GM06990 (cell line): ENCODE measurements around the gene CLIC5.

ENCODE experiments used
- DNase-seq: peaks from one replicate; pipeline ENCODE4 v3.0.0-alpha.2; 2011; ENCODE audit not compliant: insufficient read length; ENCODE audit errors: extremely low read depth
- H3K27me3 ChIP-seq: replicated peaks from 2 replicates; pipeline ENCODE4 v1.6.0; 2011; ENCODE audit warnings: low read length; ENCODE audit not compliant: control insufficient read depth, insufficient read depth
- H3K36me3 ChIP-seq: 2 replicates; pipeline ENCODE4 v1.5.1; 2011; ENCODE audit warnings: low read length; ENCODE audit not compliant: control insufficient read depth, insufficient read depth
- H3K4me3 ChIP-seq: replicated peaks from 2 replicates; pipeline ENCODE4 v1.5.1; 2011; ENCODE audit warnings: low read depth, mild to moderate bottlenecking, control low read depth, low read length
- CTCF ChIP-seq: IDR thresholded peaks from 2 replicates; pipeline ENCODE4 v1.5.1; 2011; ENCODE audit warnings: low read length, control low read depth, mild to moderate bottlenecking, inconsistent platforms; ENCODE audit not compliant: insufficient read depth, poor library complexity, severe bottlenecking

Gene CLIC5

DNA sequence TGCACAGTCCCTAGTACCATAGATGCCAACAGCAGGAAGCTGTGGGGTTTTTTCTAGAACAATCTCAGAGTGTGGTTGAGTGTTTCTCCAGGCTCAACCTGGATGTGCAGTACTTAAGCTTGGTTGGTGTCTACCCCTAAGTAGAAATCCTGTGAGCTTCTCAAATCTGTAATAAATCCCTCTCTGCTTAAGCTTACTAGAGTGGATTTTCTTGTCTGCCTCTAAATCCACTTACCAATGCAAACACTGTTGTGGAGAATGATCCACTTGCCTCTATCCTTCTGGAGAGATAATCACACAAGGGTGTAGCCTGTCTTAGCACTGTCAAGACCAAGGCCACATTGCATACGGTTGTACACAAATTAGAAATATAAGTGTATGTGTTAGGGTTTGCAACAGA lies 43.3 kb upstream of the CLIC5 start:
- Histone ChIP-seq H3K36me3 (no peaks in the 10 kb centered on the region), H3K27me3 (no peaks in the 10 kb centered on the region; the same call in 1 of the 2 replicates), H3K4me3 (no peak overlapping the region)
- no peak for DNase-seq
- no peak for TF ChIP-seq CTCF

- no peak for DNase-seq
- Histone ChIP-seq H3K4me3 (no peak overlapping the region), H3K36me3 (no peaks in the 10 kb centered on the region), H3K27me3 (no peaks in the 10 kb centered on the region; the same call in 1 of the 2 replicates)
- TF ChIP-seq CTCF = no peak
Measured at GRCh38 chr6:46057792-46058191, 42.1 kb upstream of the CLIC5 start.

GRCh38 chr6:46056906-46057529 lies 41.4 kb upstream of the CLIC5 start:
- no peak for DNase-seq
- H3K27me3 ChIP-seq = no peaks in the 10 kb centered on the region; the same call in 1 of the 2 replicates
- no peak overlapping the region for H3K4me3 ChIP-seq
- TF ChIP-seq CTCF = no peak
- H3K36me3 ChIP-seq = no peaks in the 10 kb centered on the region

GRCh38 chr6:46054516-46054915 lies 38.9 kb upstream of the CLIC5 start:
- TF ChIP-seq CTCF = no peak
- Histone ChIP-seq H3K4me3 (no peak overlapping the region), H3K27me3 (no peaks in the 10 kb centered on the region; the same call in 1 of the 2 replicates), H3K36me3 (no peaks in the 10 kb centered on the region)
- DNase-seq = no peak

GRCh38 chr6:46053039-46053933 lies 37.6 kb upstream of the CLIC5 start:
- no peak overlapping the region for H3K4me3 ChIP-seq
- H3K27me3 ChIP-seq = no peaks in the 10 kb centered on the region
- DNase-seq = no peak
- H3K36me3 ChIP-seq = no peaks in the 10 kb centered on the region
- no peak for TF ChIP-seq CTCF
